Stimulated activated naive CD8-positive, alpha-beta T cell treated with anti-CD3 and anti-CD28 coated beads, Interleukin-15, Interleukin-2, amounts not matched to agents 100 U/mL and 50 U/mL, for 24 hours (primary cell): ENCODE data around the gene RGS1.

Experiments
- ATAC-seq: fragments of 150-1000 bp; cut with Tn5 transposase; one replicate; pipeline ENCODE4 v1.10.0; 2021
- DNase-seq: peaks from one replicate; pipeline ENCODE4 v3.0.0; 2021

Gene RGS1

DNA sequence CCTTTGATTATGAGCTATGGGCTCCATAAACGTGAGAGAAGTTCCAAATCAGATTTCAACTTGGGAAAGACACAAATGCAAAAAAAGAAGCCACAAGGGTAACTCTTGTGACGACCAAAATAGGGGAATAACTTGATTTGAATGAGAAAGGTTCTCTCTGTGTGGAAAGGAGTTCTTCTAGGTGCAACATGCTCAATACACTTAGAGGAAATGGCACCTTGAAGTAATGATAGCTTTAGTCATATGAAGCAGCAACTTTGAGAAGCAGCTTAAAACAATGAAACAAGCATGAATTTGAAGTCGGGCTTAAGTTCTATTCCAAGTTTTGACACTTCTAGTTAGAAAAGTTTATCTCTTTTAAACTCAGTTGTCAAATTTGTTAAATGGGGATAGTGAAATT lies 21.8 kb upstream of the RGS1 start:
- DNase-seq: no peak
- ATAC-seq: no peak

DNA sequence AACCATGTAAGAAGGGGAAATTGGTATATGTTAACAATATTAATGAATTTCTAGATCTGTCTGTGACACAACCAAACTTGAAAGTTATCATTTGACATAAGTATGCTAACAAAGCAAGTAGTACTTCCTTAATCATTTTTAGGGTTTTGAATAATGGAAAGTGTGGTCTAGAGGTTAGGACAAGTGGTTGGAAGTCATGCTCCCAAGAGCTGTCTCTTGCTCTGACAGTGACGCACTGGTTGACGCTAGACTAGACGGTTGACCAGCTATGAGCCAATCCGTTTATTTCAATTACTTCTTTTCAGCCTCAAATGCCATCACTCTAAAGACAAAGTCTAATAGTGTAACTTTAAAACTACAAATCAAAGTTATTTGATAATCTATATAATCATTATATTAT lies 20.7 kb upstream of the RGS1 start:
- ATAC-seq: no peak

GRCh38 chr1:192555399-192555798 lies 20.2 kb upstream of the RGS1 start:
- DNase-seq: no peak
- no peak for ATAC-seq

More for the DNA sequence above, 20.7 kb upstream of the RGS1 start:
- DNase-seq: no peak

DNA sequence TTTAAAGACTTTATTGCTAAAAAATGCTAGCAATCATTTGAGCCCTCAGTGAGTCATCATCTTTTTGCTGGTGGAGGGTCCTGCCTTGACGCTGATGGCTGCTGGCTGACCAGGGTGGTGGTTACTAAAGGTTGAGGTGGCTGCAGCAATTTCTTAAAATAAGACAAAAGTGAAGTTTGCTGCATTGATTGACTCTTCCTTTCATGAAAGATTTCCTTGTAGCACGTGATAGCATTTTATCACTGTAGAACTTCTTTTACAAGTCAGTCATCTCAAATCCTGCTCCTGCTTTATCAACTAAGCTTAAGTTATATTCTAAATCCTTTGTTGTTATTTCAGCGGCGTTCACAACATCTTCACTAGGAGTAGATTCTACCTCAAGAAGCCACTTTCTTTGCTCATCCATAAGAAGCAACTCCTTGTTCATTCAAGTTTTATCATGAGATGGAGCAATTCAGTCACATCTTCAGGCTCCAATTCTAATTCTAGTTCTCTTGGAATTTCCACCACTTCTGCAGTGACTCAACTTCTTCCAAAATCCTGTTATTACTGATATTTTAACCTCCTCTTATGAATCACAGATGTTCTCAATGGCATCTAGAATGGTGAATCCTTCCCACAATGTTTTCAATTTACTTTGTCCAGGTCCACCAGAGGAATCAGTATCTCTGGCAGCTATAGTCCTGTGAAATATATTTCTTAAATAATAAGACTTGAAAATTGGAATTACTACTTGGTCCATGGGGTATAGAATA lies 17.6 kb upstream of the RGS1 start:
- ATAC-seq (no peak), DNase-seq (no peak)

DNA sequence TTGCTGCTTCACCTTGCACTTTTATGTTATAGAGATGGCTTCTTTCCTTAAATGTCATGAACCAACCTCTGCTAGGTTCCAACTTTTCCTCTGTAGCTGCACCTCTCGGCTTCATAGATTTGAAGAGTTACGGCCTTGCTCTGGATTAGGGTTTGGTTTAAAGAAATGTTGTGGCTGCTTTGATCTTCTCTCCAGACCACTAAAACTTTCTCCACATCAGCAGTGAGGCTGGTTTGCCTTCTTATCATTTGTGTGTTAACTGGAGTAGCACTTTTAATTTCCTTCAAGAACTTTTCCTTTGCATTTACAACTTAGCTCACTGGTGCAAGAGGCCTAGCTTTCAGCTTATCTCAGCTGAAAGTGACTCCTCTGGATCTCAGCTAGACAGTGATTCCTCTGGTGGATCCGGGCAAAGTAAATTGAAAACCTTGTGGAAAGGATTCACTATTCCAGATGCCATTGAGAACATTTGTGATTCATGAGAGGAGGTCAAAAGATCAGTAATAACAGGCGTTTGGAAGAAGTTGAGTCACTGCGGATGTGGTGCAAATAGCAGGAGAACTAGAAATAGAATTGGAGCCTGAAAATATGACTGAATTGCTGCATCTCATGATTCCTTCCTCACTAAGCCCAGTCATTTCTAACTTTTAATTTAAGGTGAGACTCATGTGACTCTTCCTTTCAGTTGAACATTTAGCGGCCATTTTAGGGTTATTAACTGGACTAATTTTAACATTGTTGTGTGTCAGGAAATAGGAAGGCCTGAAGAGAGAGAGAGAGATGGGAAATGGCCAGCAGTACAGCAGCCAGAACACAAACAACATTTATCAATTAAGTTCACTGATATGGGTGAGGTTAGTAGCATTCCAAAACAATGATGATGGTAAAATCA lies 16.2 kb upstream of the RGS1 start:
- ATAC-seq (no peak), DNase-seq (no peak)

DNA sequence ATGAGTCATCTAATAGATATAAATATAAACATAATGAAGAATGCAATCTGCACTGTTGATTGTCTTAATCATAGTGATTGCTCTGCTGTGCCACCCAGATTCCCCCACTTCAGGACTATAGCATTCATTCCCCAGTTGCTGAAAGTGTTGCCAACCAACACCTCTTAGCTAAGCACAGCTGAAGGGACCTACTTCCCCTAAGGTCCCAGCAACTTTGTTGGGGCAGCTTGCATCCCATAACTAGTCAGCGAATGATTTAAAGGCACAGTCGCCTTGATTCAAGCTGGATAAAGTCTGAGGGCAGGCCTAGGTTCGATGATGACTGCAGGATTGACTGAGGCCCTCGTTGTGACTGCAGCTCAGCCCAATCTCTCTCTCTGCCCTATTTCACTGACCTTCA lies 14.3 kb upstream of the RGS1 start:
- DNase-seq (no peak), ATAC-seq (no peak)

- ATAC-seq (peak; percentile 85), DNase-seq (no peak)
Observed at GRCh38 chr1:192563129-192563528, 12.4 kb upstream of the RGS1 start.

DNA sequence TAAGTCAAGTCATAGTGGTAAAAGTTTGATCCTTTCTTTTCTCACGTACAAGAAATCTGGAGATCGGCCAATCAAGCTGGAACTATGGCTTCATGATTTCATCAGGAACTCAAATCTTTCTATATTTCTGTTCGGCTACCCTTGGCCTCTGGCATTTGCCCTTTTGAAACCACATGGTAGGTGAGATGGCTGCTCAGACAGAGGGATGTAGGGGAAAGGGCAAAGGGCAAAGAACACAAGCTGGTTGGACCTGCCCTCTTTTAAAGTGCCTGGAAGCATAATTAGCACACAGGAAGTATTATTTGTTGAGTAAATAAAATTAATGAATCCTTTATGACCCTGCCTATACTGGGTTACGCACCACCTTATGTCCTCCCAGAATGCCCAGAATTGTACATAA lies 11.5 kb upstream of the RGS1 start:
- no peak for ATAC-seq
- DNase-seq: no peak

GRCh38 chr1:192565946-192566345 lies 9.6 kb upstream of the RGS1 start:
- DNase-seq (no peak), ATAC-seq (no peak)

DNA sequence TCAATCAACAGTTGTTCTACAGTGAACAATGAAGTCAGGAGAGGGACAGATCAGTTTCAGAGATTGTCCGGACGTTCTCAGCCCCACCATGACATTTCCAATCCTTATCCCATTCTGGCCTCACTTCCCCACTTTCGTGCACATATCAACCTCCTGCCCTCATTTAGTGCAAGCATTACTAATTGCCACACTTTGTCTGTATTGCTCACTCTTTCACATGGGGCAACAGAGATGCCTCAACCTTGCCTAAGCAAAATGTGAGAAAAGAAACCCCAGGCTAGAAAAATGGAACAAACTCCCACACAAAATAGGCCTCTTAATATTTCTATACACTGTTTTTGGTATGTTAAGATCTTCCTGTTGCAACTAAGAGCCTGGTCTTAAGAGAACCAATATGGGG lies 8.9 kb upstream of the RGS1 start:
- no peak for DNase-seq
- peak; percentile 64 for ATAC-seq

- DNase-seq (no peak), ATAC-seq (no peak)
Observed at GRCh38 chr1:192568063-192568462, 7.5 kb upstream of the RGS1 start.

- DNase-seq (no peak), ATAC-seq (no peak)
Observed at GRCh38 chr1:192571668-192572067, 3.9 kb upstream of the RGS1 start.

DNA sequence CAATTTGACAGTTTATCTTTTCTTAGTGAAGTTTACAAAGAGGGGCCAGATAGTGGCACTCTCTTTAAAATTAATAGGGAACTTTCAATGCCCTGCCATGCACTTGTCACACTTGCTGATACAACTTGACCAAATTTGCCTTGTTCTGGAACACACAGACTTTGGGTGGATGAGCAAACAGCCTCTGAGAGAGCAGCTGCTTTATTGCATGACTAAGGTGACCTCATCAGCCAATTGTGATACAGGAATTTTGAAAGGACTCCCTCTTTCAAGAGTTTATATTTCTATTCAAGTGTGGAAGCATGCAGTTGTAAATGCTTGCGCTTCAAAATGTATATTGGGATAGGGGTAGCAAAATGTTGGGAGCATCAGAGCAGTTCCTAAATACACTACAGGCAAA lies 2.1 kb upstream of the RGS1 start:
- no peak for ATAC-seq
- DNase-seq: no peak

- DNase-seq (no peak), ATAC-seq (no peak)
Observed at GRCh38 chr1:192574073-192574472, 1.5 kb upstream of the RGS1 start.

- no peak for DNase-seq
- ATAC-seq: no peak
Observed at GRCh38 chr1:192576190-192577144, 894 bp downstream of the RGS1 start.

- ATAC-seq: no peak
- DNase-seq: no peak
Observed at GRCh38 chr1:192577145-192578140, 1.9 kb downstream of the RGS1 start.

DNA sequence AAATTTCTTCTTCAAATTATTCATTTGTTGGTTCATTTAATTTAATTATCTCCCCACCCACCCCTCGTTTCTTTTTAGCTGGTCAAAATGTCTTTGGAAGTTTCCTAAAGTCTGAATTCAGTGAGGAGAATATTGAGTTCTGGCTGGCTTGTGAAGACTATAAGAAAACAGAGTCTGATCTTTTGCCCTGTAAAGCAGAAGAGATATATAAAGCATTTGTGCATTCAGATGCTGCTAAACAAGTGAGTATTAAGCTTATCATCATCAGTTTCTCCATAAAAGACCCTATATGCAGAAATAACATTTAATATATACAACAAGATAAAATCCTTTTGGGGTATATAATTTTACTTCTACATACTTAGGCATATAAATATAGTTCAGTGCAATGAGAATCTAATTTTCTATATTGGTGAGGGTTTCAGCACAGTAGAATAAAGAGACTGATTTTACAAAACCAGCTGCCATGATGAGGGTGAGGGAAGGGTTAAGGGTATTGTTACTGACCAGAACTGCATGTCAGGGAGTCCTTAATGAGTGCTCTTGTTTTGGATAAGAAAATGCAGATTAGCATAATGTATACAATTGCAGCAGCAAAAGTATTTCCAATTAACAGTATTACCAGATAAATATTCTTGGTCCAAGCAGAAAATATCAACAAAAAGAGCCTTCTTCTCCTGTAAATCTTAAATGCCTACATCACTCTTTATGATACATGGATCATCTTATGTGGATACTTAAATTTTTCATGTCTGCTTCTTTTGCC lies 2.8 kb downstream of the RGS1 start:
- no peak for ATAC-seq
- no peak for DNase-seq

DNA sequence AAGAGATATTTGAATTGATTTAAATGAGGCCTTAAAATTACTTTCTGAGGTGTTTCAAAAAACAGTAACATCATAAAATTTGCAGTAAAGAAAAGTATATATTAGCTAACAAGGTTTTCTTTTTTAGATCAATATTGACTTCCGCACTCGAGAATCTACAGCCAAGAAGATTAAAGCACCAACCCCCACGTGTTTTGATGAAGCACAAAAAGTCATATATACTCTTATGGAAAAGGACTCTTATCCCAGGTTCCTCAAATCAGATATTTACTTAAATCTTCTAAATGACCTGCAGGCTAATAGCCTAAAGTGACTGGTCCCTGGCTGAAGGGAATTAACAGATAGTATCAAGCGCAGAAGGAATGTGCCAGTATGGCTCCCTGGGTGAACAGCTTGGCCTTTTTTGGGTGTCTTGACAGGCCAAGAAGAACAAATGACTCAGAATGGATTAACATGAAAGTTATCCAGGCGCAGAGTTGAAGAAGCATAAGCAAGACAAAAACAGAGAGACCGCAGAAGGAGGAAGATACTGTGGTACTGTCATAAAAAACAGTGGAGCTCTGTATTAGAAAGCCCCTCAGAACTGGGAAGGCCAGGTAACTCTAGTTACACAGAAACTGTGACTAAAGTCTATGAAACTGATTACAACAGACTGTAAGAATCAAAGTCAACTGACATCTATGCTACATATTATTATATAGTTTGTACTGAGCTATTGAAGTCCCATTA lies 3.6 kb downstream of the RGS1 start:
- DNase-seq: no peak
- peak; percentile 55 for ATAC-seq

GRCh38 chr1:192580351-192580962 lies 4.9 kb downstream of the RGS1 start:
- DNase-seq (no peak), ATAC-seq (peak; percentile 41)
